ENCODE measurements around the gene TRIM49.
"Not testable (repeated sequence)": the region's sequence is repeated elsewhere in the genome, so short reads cannot be mapped to it uniquely, and the experiment has no call there.

Gene TRIM49

GRCh38 chr11:89808475-89808874 is at the start of gene TRIM49:
Gene TRIM49 (minus strand): TSS chr11:89808575. CDS start chr11:89804469, 4,106 bp downstream.
- FAIRE-seq = not testable (repeated sequence)

- FAIRE-seq = not testable (repeated sequence)
Observed at GRCh38 chr11:89826694-89827093, 18.3 kb upstream of the TRIM49 start.

GRCh38 chr11:89820008-89820407 is 11.6 kb upstream of the TRIM49 start:
- FAIRE-seq = not testable (repeated sequence)

GRCh38 chr11:89813535-89813934 is 5.2 kb upstream of the TRIM49 start:
- not testable (repeated sequence) for FAIRE-seq

- not testable (repeated sequence) for FAIRE-seq
Observed at GRCh38 chr11:89787506-89788063, 20.8 kb downstream of the TRIM49 start.

- FAIRE-seq = not testable (repeated sequence)
Observed at GRCh38 chr11:89785726-89786125, 22.6 kb downstream of the TRIM49 start.

GRCh38 chr11:89750822-89751221 is 57.6 kb downstream of the TRIM49 start:
- not testable (repeated sequence) for FAIRE-seq

Measured in A204.1 (cell line).